ENCODE results near the gene NFIA.

NFIA gene

GRCh38 chr1:61226791-61227567 lies 144.6 kb downstream of the NFIA start:
- DNase-seq: no peak

GRCh38 chr1:61227857-61228550 lies 145.6 kb downstream of the NFIA start:
- DNase-seq: no peak

GRCh38 chr1:61230523-61230922 lies 148.2 kb downstream of the NFIA start:
- DNase-seq: no peak

GRCh38 chr1:61231795-61232194 lies 149.4 kb downstream of the NFIA start:
- DNase-seq: no peak

GRCh38 chr1:61233121-61233660 lies 150.8 kb downstream of the NFIA start:
- no peak for DNase-seq

- no peak for DNase-seq
These were observed 152.2 kb downstream of the NFIA start for GRCh38 chr1:61234587-61234919.

GRCh38 chr1:61237147-61237546 lies 154.8 kb downstream of the NFIA start:
- DNase-seq: no peak

- DNase-seq: no peak
These were observed 155.4 kb downstream of the NFIA start for GRCh38 chr1:61237659-61238358.

- DNase-seq: no peak
These were observed 156.0 kb downstream of the NFIA start for GRCh38 chr1:61238359-61238665.

- DNase-seq: no peak
These were observed 158.5 kb downstream of the NFIA start for GRCh38 chr1:61240878-61241277.

- no peak for DNase-seq
These were observed 159.1 kb downstream of the NFIA start for GRCh38 chr1:61241411-61241838.

- DNase-seq: no peak
These were observed 159.6 kb downstream of the NFIA start for GRCh38 chr1:61241973-61242381.

GRCh38 chr1:61244114-61244513 lies 161.8 kb downstream of the NFIA start:
- DNase-seq: no peak

GRCh38 chr1:61245696-61246400 lies 163.5 kb downstream of the NFIA start:
- no peak for DNase-seq

GRCh38 chr1:61247051-61247825 lies 164.9 kb downstream of the NFIA start:
- no peak for DNase-seq

- no peak for DNase-seq
These were observed 165.8 kb downstream of the NFIA start for GRCh38 chr1:61247881-61248752.

- no peak for DNase-seq
These were observed 168.6 kb downstream of the NFIA start for GRCh38 chr1:61250933-61251332.

- no peak for DNase-seq
These were observed 170.8 kb downstream of the NFIA start for GRCh38 chr1:61253059-61253735.

GRCh38 chr1:61253912-61254633 lies 171.7 kb downstream of the NFIA start:
- no peak for DNase-seq

All from stimulated activated CD4-positive, alpha-beta T cell treated with anti-CD3 and anti-CD28 coated beads, Interleukin-2, amount 100 ng/mL, for 48 hours (primary cell).